Hair follicular keratinocyte (primary cell): ENCODE data around the gene GOLGA8Q. TPM values are rescaled to one million over a fixed set of nuclear protein-coding genes. Genes with fewer than 3 reads are reported as not detected.

ENCODE experiments used
- total RNA-seq: library from RNA; depleted of rRNA; stranded (reverse); fragments of >200 nt; gene quantifications from 2 replicates; pipeline ENCODE4 v1.2.3, GENCODE V29; 2015

The GOLGA8Q gene, protein sequence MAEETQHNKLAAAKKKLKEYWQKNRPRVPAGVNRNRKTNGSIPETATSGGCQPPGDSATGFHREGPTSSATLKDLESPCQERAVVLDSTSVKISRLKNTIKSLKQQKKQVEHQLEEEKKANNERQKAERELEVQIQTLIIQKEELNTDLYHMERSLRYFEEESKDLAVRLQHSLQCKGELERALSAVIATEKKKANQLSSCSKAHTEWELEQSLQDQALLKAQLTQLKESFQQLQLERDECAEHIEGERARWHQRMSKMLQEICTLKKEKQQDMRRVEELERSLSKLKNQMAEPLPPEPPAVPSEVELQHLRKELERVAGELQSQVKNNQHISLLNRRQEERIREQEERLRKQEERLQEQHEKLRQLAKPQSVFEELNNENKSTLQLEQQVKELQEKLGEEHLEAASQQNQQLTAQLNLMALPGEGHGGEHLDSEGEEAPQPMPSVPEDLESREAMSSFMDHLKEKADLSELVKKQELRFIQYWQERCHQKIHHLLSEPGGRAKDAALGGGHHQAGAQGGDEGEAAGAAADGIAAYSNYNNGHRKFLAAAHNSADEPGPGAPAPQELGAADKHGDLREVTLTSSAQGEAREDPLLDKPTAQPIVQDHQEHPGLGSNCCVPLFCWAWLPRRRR
- 1.2 TPM in 1 of 2 replicates, not detected in the other for total RNA-seq

DNA sequence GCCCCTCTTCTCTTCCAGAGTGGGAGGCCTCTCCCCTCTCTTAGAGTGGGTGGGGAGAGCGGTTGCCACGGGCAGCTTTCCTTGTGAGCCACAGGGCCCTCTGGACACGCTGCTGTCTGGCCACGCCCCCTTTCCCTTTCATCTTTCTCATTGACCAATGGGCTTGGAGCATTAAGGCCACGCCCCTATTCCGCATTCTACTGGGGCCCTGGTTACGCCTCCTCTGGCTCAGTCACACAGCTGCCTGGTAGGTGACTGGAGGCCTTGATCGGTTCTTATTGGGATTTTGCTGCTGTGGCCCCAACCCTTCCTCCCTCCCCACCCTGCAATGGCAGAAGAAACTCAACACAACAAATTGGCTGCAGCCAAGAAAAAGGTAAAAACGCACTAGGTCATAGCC, at the start of gene GOLGA8Q:
Gene GOLGA8Q (plus strand): TSS at position 301 of the 400 bp plus-strand sequence. CDS start 28 bp downstream, at position 329.

DNA sequence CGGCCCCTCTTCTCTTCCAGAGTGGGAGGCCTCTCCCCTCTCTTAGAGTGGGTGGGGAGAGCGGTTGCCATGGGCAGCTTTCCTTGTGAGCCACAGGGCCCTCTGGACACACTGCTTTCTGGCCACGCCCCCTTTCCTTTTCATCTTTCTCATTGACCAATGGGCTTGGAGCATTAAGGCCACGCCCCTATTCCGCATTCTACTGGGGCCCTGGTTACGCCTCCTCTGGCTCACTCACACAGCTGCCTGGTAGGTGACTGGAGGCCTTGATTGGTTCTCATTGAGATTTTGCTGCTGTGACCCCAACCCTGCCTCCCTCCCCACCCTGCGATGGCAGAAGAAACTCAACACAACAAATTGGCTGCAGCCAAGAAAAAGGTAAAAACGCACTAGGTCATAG, 51.9 kb downstream of the GOLGA8Q start, which contains the start of gene GOLGA8H:
Gene GOLGA8H (plus strand): TSS at position 233 of the 400 bp plus-strand sequence. CDS start 98 bp downstream, at position 331.

Other genes with a start within 250 kb of the GOLGA8Q start
- gene CHRFAM7A, start 158.5 kb upstream of the GOLGA8Q start, total RNA-seq, result 0.23 and 3.2 TPM in 2 replicates
- 1.2 TPM in 1 of 2 replicates, not detected in the other for gene GOLGA8R, start 137.8 kb upstream of the GOLGA8Q start, total RNA-seq
- 0.08 and 0.15 TPM in 2 replicates for gene GOLGA8H, start 52.0 kb downstream of the GOLGA8Q start, total RNA-seq